NCI-H2196 treated with DMSO at 0.1 percent for 48 hours (cell line): ENCODE data around the gene SEC63.
"Not testable (repeated sequence)": the region's sequence is repeated elsewhere in the genome, so short reads cannot be mapped to it uniquely, and the experiment has no call there.

Experiments used
- DNase-seq: peaks from one replicate; lab custom pipeline; 2025; ENCODE audit not compliant: unreplicated experiment; lab: John Stamatoyannopoulos, UW

The SEC63 gene

DNA sequence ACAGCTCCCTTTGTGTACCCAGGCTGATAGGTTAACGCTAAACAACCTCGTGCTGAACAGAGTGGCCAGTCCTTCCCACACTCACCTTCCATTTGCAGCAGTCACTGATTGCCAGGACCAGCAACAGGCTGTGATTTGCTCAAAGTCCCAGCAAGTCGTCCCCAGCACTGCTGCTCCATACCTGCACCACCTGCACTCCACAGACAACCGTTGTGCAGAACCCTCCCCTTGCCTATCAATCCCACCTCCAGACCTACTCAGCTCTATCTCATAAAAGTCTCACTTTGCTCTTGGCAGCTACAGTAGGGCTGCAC, 90.7 kb downstream of the SEC63 start:
- DNase-seq = no peak

DNA sequence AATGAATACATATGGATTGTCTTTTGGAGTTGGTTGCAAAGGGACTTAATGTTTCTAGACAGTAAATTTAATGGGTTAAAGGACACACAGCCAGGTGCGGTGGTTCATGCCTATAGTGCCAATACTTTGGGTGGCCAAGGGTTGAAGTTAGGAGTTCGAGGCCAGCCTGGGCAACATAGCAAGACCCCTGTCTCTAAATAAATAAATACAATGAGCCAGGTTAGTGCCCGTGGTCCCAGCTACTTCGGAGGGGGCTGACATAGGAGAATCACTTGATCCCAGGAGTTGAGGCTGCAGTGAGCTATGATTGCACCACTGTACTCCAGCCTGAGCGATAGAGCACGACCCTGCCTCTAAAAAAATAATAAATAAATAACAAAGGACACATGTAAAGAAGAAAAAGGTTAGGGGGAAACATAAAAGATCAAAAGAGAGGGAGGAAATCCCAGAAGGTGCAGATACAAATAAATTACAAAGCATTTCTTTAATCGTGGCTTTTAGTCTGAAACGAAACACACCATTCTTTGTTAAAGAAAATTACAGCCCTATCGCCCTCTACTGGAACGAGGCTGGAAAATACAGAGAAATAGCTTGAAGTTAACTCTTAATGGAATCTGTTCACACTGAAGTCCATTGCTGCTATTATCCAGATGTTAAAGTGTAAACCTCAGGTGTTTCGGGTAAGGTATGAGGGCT, 91.3 kb downstream of the SEC63 start:
- no peak for DNase-seq

DNA sequence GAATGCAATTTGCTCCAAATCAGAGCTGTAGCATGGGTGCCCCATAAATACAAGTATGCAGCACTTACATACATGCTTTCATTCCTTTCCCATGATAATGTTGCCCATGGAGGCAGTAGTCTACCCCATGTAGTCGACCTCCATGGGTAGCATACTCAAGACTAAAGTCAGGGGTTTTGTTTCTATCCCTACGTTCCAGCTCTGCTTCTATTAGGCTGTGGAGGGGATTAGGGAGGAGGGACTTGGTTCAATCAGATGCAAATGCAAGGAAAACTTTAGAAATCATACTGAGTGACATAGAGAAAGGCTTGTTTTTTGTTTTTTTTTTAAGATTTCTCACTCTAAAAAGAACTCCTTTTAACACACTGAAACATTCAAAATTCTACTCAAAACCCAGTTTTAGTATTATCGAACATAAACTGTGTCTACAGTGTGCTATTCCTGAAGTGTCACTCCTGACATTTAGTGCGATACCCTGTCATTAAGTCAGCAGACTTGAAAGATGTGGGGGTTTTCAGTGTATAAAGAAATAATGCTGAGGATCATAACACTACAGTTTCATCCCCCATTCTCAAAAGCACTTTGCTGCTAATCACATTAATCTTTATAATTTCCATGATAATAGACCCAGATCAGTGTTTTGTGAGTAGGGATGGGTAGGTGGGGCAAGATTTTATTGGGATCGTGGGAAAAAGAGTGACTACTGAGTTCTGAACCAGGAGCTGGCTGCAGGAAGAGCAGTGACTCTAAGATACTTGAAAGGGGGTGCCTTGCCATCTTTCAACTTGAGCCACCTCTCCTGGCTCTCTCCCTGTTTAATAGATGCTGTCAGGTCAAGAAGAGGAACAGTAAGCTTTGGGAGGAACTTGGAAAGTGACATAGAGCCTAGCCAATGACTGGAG, 93.5 kb downstream of the SEC63 start:
- no peak for DNase-seq

DNA sequence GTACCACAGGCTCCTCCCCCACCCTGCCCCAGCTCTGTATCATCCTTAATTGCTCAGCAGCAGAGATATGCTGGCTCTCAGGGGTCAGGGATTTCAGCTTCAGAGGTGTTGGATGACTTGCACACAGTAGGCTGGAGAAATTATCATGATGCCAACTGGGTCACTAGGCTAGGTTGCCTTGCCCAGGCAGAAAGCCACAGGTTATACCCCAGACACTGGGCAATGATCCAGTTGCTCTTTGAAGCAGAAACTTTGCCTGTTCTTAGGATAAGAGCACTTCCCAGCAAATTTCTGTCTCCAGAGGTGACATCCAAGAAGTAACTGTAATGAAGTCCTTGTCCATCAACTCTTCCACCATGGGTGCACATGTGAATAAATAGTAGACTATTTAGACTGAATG, 95.6 kb downstream of the SEC63 start:
- no peak for DNase-seq

- not testable (repeated sequence) for DNase-seq
These were observed 97.0 kb downstream of the SEC63 start for GRCh38 chr6:107860963-107861362.

DNA sequence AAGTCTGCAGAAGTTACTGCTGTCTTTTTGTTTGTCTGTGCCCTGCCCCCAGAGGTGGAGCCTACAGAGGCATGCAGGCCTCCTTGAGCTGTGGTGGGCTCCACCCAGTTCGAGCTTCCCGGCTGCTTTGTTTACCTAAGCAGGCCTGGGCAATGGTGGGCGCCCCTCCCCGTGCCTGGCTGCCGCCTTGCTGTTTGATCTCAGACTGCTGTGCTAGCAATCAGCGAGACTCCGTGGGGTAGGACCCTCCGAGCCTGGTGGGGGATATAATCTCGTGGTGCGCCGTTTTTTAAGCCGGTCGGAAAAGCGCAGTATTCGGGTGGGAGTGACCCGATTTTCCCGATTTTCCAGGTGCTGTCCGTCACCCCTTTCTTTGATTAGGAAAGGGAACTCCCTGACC, 97.9 kb downstream of the SEC63 start:
- not testable (repeated sequence) for DNase-seq

DNA sequence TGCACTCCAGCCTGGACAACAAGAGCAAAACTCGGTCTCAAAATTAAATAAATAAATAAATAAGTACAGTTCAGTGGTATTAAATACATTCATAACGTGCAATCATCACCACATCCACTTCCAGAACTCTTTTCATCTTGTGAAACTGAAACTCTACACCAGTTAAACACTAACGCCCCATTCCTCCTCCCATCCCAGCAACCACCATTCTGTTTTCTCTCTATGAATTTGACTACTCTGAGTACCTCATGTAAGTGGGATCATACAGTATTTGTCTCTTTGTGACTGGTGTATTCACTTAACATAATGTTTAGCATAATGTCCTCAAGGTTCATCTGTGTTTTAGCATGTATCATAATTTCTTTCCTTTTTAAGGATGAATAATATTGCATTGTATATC, 104.8 kb downstream of the SEC63 start:
- DNase-seq = no peak

DNA sequence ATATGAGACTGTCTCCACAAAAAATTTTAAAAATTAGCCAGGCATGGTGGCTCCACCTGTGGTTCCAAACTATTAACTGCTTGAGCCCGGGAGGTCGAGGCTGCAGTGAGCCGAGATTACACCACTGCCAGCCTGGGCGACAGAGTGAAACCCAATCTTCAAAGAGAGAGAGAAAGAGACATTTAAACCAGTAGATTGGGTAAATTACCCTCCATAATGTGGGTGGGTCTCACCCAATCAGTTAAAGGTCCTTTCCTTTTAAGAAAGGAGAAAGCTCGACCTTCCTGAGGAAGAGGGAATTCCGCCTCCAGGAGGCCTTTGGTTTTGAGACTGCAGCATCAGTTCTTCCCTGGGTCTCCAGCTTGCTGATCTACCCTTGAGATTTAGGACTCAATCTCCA, 108.7 kb downstream of the SEC63 start:
- DNase-seq = no peak

DNA sequence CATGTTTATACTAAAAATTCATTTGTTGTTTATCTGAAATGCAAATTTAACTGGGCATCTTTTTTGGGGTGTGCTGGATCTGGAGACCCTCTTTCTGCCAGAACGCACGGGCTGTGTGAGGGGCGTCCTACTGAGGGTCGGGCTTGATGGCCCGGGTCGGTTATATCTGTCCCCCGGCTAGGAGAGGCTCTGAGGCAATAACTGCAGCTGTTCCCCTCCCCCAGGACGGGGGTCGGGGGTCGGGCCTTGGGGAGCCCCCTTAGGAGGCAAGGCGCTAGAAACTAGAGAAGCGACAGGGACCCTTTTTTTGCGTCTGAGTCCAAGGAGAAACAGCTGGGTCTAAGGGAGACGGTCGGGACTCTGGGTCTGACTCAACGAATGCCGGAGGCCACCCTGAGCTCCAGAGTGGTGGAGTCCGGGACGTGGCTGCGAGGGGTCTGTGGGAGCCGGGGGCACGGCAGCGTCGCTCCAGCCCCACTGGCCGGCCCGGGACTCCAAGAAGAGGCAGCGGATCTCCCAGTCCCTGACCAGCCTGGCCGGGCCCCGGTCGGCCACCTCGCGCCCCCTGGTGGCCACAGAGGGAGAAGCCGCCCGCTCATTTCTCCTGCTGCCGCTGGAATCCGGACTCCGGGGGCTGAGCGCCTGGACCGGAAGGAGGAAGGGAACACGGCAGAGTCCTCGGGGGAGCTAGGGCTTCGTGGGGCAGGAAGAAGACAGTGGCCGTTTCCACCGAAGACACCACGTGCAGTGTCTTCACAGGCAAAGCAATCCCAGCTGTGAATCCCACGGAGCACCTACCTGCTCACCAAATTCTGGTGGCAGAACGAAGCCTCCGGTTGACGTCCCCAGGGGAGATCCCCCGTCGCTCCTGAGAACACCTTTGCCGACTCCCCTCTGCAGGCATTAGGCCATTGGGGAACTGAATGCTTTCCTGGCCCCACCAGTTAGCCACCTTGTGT, 109.9 kb downstream of the SEC63 start:
- DNase-seq = peak; percentile 57

- DNase-seq = no peak
These were observed 111.7 kb downstream of the SEC63 start for GRCh38 chr6:107846262-107846795.

DNA sequence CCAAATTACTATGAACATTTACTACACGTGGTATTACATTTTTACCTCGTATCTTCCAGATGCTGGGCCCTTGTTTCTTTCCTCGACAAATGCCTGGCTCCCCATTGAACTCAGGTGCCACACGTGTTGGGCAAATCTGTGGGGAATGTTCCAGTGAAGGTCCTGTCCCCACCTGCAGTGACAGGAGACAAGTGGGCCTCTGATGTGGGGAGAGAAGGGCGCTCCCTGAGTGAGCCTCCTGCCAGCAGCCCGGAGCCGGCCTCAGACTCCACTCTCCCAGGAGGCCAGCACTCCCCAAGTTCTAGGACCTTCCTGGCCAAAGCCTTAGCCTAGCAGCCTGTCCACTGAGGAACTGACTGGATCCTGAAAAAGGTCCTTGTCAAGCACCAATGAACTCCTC, 112.2 kb downstream of the SEC63 start:
- DNase-seq = no peak

- no peak for DNase-seq
These were observed 114.6 kb downstream of the SEC63 start for GRCh38 chr6:107843400-107843799.

GRCh38 chr6:107841275-107841670, 116.7 kb downstream of the SEC63 start:
- peak; percentile 16 for DNase-seq

DNA sequence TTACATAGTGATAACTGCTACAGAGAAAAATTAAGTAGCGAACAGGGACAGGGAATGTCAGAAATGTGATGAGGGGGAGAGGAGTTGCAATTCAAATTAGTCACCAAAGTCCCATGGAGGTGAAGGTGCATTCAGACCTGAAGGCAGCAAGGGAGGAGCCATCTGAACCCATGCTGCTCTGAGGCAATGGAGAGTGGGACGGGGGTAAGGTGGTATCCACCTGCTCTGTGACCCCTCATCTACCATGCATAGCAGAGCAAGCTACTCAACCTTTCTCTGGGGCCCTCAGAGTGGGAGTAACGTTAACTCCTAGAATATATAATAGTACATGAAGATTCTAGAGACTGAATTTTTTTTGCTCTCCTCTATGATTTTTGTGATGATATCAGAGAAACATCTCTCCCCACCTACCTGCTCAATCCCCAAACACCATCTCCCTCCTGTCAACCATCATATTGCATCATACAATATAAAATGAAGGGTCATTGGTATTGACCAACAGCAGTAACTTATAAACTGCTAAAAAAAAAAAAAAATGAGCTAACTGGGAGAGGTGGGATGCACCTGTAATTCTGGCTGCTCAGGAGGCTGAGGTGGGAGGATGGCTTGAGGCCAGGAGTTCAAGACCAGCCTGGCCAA, 117.3 kb downstream of the SEC63 start:
- no peak for DNase-seq

DNA sequence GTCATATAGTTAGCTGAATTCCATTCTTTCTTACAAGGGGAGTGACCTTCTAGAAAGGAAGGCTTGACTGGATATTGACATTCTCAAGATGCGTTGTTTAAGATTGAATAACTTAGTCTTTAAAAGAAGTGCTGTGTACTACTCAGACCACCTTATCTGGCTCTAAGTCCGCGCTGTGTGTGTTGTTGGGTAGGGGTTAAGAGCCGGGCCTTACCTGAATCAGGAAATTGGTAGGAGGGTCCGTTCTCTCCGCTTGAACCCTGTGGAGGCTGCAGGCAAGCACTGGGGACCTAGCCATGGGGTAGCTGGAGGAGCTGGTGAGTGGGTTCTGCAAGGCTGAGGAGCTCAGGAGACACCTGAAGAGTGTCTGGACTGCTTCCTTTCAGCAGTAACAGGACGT, 124.9 kb downstream of the SEC63 start:
- no peak for DNase-seq

DNA sequence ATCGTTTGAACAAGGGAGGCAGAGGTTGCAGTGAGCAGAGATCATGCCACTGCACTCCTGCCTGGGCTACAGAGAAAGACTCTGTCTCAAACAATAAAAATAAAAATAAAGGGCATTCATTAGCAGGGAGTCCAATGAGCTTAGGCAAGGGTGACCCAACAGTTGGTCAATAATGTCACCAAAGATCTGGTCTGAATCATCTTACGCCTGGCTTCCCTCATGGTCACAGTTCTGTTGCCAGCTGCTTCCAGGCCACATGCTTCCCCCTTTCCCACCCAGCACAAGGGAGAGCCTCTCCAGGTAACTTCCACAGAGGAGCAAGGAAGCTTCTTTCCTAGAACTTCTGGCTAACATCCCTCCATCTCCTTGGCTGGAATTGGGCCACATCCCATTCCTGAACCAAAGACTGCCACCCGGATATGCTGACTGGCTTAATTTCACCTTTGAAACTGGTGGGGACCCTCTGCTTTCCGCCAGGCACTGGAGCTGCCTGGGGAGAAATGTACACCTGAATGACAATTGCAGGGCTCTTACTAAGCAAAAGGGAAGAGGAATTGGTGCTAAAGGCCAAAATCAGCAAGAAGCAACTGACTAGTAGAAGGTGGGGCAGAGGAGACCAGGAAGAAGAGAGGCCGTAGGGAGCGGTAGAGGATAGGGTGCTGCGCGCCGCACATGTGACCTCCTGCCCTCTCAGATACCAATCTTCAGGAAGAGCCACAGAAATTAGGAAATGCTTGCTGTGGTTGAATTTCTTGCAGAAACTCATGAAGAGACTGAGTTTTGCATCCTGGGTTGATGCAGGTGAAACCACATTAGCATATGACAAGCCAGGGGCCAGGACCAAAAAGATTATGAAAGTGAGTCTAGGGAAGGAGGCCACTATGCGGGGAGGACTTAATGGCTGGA, 125.6 kb downstream of the SEC63 start:
- no peak for DNase-seq

DNA sequence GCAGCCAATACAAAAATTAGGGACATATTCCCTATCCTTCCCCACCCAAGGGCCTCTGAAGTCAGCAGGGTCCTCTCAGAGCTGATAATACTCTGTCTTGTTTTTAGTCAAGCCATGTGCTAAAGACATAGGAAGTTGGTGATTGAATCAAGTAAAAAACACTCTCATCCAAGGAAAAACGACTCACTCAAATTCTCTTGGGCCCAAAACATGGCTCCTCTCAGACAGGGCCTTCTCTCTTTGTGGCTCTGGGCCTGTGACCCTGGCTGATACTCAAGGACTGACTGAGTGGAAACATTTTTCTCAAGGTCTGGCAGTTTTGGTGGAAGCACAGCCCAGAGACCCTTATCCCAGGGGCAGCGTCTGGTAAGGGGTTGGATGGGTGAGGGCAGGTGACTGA, 127.9 kb downstream of the SEC63 start:
- DNase-seq = no peak

- no peak for DNase-seq
These were observed 130.5 kb downstream of the SEC63 start for GRCh38 chr6:107827541-107827940.

DNA sequence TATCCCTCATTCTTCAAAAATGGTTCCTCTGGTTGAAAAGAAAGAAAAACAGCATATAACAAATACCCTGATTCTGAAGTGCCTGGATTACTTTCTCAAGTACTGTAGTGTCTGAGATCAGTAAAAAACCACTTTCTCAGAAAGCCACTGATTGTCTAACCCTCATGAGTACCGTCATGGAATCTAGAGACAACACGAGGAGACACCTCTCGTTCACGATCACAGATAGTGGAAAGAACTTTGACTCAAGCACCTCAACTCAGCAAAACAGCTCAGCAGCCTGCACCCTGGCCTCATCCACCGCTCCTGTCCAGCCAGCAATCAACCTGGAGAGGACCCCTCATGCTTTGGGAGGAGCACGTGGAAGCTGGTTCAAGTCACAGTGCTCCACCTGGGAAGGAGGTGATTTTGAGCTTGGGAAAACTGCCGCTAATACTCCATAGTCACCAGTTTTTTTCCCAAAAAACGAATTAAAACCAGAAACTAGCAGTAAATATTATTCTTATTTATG, 134.9 kb downstream of the SEC63 start:
- DNase-seq = no peak
